Erythroblast (primary cell): Measurements from ENCODE around the gene KCNK4.

Source experiments
- GATA1 ChIP-seq: IDR thresholded peaks from 2 replicates; pipeline ENCODE4 v1.6.1; 2011; ENCODE audit warnings: low read depth, mild to moderate bottlenecking, control low read depth, low read length, moderate library complexity
- POLR2A ChIP-seq: IDR thresholded peaks from 2 replicates; pipeline ENCODE4 v1.6.1; 2011; ENCODE audit warnings: mild to moderate bottlenecking, low read length

DNA sequence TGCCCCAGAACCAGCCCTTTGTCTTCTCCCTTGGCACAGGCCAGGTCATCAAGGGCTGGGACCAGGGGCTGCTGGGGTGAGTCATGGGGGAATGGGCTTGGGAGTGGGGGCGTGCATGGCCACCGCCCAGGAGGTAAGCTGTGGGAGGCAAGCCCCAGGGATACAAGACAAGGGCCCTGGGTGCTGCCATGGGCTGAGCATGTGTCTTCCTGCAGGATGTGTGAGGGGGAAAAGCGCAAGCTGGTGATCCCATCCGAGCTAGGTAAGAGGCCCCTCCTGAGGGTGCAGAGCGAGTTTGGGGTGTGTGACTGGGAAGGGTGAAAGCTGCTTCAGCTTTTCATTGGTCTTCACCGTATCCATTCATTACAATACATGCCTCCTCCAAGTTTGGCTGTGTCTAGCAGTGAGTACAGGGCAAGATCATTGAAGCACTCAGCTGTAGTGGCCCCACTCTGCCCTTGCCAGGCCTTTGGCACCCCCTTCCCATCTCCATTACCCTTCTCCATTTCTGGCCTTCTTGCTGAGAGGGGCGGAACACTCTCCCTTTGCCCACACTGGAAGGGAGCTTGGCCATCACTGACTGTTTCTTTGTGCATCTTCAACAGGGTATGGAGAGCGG, 47.8 kb upstream of the KCNK4 start:
- no peak for TF ChIP-seq POLR2A
- no peak for TF ChIP-seq GATA1
